ENCODE data around the gene FIBCD1.

The FIBCD1 gene

DNA sequence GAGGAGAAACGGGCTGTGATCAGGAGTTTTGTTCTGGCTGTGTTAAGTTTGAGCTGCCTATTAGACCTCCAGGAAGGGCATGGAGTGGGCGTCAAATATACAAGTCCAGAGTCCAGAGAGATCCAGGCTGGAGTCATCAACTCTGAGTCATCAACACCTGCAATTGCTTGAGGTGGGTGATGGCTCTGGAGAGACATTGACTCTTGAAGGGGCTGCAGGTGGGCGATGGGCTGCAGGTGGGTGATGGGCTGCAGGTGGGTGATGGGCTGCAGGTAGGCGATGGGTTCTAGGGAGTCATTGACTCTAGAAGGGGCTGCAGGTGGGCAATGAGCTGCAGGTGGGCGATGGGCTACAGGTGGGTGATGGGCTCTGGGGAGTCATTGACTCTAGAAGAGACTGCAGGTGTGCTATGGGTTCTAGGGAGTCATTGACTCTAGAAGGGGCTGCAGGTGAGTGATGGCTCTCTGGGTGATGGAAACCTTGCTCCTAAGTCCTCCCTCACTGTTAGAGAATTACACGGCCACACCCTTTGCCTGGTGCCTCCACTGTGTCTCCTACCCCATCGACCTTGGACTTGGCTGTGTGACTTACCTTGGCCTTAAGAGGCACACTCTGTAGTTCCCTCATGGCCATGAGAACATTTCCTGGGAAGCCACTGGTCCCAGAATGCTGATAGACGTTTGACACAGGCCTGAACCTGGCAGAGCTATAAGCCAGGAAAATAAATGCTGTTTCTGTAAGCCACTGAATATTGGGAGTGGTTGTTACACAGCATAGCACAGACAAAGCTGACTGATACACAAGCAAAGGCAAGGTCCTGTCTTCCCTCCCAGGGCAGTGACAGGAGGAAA lies 10.4 kb upstream of the FIBCD1 start:
- TF ChIP-seq, protein P1, sequence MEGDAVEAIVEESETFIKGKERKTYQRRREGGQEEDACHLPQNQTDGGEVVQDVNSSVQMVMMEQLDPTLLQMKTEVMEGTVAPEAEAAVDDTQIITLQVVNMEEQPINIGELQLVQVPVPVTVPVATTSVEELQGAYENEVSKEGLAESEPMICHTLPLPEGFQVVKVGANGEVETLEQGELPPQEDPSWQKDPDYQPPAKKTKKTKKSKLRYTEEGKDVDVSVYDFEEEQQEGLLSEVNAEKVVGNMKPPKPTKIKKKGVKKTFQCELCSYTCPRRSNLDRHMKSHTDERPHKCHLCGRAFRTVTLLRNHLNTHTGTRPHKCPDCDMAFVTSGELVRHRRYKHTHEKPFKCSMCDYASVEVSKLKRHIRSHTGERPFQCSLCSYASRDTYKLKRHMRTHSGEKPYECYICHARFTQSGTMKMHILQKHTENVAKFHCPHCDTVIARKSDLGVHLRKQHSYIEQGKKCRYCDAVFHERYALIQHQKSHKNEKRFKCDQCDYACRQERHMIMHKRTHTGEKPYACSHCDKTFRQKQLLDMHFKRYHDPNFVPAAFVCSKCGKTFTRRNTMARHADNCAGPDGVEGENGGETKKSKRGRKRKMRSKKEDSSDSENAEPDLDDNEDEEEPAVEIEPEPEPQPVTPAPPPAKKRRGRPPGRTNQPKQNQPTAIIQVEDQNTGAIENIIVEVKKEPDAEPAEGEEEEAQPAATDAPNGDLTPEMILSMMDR (IDR thresholded peaks at IDR 0.05; ENCODE audit: low read depth, low read length) = no peak
- no peak overlapping the region for H3K4me3 ChIP-seq (ENCODE audit: low read depth, low read length)

DNA sequence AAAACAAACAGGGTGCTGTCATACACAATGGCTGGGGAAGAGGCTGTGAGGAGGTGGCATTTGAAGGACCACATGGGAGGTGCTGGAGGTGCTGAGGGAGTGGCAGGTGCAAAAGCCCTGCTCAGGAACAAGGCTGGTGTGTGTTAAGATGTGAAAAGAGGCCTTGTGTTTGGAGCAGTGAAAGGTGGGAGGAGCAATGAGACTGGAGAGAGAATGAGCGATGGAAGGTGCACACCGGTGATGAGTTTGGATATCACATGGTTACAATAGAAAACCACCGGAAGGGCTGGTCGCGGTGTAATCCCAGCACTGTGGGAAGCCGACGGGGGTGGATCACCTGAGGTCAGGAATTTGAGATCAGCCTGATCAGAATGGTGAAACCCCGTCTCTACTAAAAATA lies 9.2 kb upstream of the FIBCD1 start:
- TF ChIP-seq, protein P1 (IDR thresholded peaks at IDR 0.05; ENCODE audit: low read depth, low read length) = no peak
- H3K4me3 ChIP-seq (ENCODE audit: low read depth, low read length) = no peak overlapping the region

GRCh38 chr9:130947618-130948140 lies 8.6 kb upstream of the FIBCD1 start:
- TF ChIP-seq, protein P1 (IDR thresholded peaks at IDR 0.05; ENCODE audit: low read depth, low read length) = no peak
- no peak overlapping the region for H3K4me3 ChIP-seq (ENCODE audit: low read depth, low read length)

- H3K4me3 ChIP-seq (ENCODE audit: low read depth, low read length) = no peak overlapping the region
- TF ChIP-seq, protein P1 (IDR thresholded peaks at IDR 0.05; ENCODE audit: low read depth, low read length) = no peak
Observed at GRCh38 chr9:130946766-130947617, 7.9 kb upstream of the FIBCD1 start.

GRCh38 chr9:130945173-130945572 lies 6.1 kb upstream of the FIBCD1 start:
- no peak overlapping the region for H3K4me3 ChIP-seq (ENCODE audit: low read depth, low read length)
- TF ChIP-seq, protein P1 (IDR thresholded peaks at IDR 0.05; ENCODE audit: low read depth, low read length) = no peak

DNA sequence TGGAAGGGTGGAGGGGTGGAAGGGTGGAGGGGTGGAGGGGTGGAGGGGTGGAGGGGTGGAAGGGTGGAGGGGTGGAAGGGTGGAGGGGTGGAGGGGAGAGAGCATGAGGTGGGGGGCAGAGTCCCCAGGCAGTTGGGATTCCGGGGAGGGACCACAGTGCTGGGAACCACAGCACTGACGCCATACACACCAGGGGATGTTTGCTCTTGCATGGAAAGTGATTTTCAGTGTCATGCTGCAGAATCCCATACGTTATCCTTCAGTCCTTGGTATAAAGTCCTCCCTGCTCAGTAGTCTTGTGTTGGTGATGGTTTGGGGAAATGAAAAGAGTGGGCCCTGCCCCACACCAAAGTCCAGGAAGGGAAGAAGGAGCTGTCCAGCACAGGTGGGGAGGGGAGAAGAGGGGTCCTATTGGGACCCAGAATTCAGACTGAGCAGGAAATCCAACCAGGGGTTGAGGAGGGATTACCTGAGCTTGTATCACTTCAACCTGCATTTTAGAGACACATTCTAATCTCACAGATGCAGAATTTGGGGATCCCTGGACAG lies 5.5 kb upstream of the FIBCD1 start:
- H3K4me3 ChIP-seq (ENCODE audit: low read depth, low read length) = no peak overlapping the region
- TF ChIP-seq, protein P1 (IDR thresholded peaks at IDR 0.05; ENCODE audit: low read depth, low read length) = no peak

Data from WI38 (cell line).